Stimulated activated CD4-positive, alpha-beta T cell treated with anti-CD3 and anti-CD28 coated beads, Interleukin-15, amount 100 ng/mL, for 24 hours (primary cell): ENCODE measurements around the gene MPHOSPH9.

Source experiments
- DNase-seq: peaks from one replicate; pipeline ENCODE4 v3.0.0-alpha.2; 2020

Gene MPHOSPH9

GRCh38 chr12:123232807-123233504 is at the start of gene MPHOSPH9, which contains the start of gene MTRFR:
TSS of gene MPHOSPH9 (minus strand) at chr12:123233141. CDS start at chr12:123230364, 2,777 bp downstream.
TSS of gene MTRFR (plus strand) at chr12:123233436. CDS start at chr12:123253675, 20,239 bp downstream.
- peak; percentile 99 for DNase-seq

GRCh38 chr12:123282111-123282510 is 49.2 kb upstream of the MPHOSPH9 start:
- DNase-seq = no peak

GRCh38 chr12:123280971-123281370 is 48.0 kb upstream of the MPHOSPH9 start:
- DNase-seq = no peak

GRCh38 chr12:123278101-123278627 is 45.2 kb upstream of the MPHOSPH9 start:
- DNase-seq = no peak

GRCh38 chr12:123273166-123273565 is 40.2 kb upstream of the MPHOSPH9 start:
- DNase-seq = no peak

GRCh38 chr12:123271001-123271668 is 38.2 kb upstream of the MPHOSPH9 start:
- peak; percentile 83 for DNase-seq

GRCh38 chr12:123270214-123271000 is 37.5 kb upstream of the MPHOSPH9 start:
- DNase-seq = peak; percentile 41

GRCh38 chr12:123269896-123270213 is 36.9 kb upstream of the MPHOSPH9 start:
- DNase-seq = no peak

GRCh38 chr12:123269395-123269892 is 36.5 kb upstream of the MPHOSPH9 start:
- peak; percentile 60 for DNase-seq

- DNase-seq = no peak
These were observed 35.9 kb upstream of the MPHOSPH9 start for GRCh38 chr12:123268850-123269249.

- DNase-seq = no peak
These were observed 35.3 kb upstream of the MPHOSPH9 start for GRCh38 chr12:123267991-123268843.

- no peak for DNase-seq
These were observed 34.5 kb upstream of the MPHOSPH9 start for GRCh38 chr12:123267335-123267920.

GRCh38 chr12:123266679-123267277 is 33.8 kb upstream of the MPHOSPH9 start:
- DNase-seq = no peak

- DNase-seq = no peak
These were observed 33.1 kb upstream of the MPHOSPH9 start for GRCh38 chr12:123265851-123266678.

- no peak for DNase-seq
These were observed 31.7 kb upstream of the MPHOSPH9 start for GRCh38 chr12:123264642-123265041.

- no peak for DNase-seq
These were observed 30.4 kb upstream of the MPHOSPH9 start for GRCh38 chr12:123263196-123263817.

GRCh38 chr12:123261196-123261595 is 28.3 kb upstream of the MPHOSPH9 start:
- no peak for DNase-seq

GRCh38 chr12:123260081-123260480 is 27.1 kb upstream of the MPHOSPH9 start:
- DNase-seq = no peak

- DNase-seq = no peak
These were observed 25.7 kb upstream of the MPHOSPH9 start for GRCh38 chr12:123258593-123258992.

GRCh38 chr12:123254853-123255446 is 22.0 kb upstream of the MPHOSPH9 start:
- no peak for DNase-seq
